Measurements from ENCODE around the gene SMCR8.

DNA sequence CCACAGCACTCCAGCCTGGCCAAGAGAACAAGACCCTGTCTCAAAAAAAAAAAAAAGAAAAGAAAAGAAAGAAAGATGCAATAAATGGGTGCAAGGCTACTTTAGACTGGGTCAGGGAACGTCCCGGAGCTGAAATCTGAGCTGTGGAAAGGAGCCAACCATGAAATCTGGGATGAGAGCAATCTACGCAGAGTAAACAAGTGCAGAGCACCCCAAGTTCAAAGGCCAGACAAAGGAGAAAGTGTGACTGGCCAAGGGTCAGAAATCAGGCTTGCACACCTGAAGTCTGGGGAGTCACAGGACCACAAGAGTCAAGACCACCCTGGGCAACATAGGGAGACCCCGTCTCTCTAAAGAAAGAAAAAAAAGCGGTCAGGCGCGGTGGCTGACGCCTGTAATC is 45.4 kb downstream of the SMCR8 start:
- TF ChIP-seq POLR2A (IDR thresholded peaks at IDR 0.05), result no peak
- TF ChIP-seq, protein P1, sequence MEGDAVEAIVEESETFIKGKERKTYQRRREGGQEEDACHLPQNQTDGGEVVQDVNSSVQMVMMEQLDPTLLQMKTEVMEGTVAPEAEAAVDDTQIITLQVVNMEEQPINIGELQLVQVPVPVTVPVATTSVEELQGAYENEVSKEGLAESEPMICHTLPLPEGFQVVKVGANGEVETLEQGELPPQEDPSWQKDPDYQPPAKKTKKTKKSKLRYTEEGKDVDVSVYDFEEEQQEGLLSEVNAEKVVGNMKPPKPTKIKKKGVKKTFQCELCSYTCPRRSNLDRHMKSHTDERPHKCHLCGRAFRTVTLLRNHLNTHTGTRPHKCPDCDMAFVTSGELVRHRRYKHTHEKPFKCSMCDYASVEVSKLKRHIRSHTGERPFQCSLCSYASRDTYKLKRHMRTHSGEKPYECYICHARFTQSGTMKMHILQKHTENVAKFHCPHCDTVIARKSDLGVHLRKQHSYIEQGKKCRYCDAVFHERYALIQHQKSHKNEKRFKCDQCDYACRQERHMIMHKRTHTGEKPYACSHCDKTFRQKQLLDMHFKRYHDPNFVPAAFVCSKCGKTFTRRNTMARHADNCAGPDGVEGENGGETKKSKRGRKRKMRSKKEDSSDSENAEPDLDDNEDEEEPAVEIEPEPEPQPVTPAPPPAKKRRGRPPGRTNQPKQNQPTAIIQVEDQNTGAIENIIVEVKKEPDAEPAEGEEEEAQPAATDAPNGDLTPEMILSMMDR (IDR thresholded peaks at IDR 0.05), result no peak
